H1 (cell line): ENCODE results near the gene PIGC. TPM values are rescaled to one million over a fixed set of nuclear protein-coding genes. Genes with fewer than 3 reads are reported as not detected.

Experiments used
- CTCF ChIA-PET: fragments of 300-600 bp; sonication (Branson Sonifier 250); formaldehyde crosslinking; loops from one replicate; lab custom pipeline; 2021; ENCODE audit not compliant: partially characterized antibody; lab: Charles Lee
- POLR2A ChIA-PET: fragments of 300-600 bp; sonication (Branson Sonifier 250); formaldehyde crosslinking; loops from one replicate; lab custom pipeline; 2021; ENCODE audit warnings: inconsistent platforms; ENCODE audit not compliant: partially characterized antibody; lab: Charles Lee
- DNase-seq, 2 experiments: peaks; one replicate each; pipeline versions ENCODE4 v3.0.0 to v3.0.0-alpha.2; 2010 to 2022; ENCODE audit warnings: low spot score in 2 of 2, low read depth in 1 of 2, mixed read lengths in 1 of 2
- FAIRE-seq: peaks from 2 replicates; lab custom pipeline; 2011; peaks lifted over from hg19 to GRCh38; lab: Jason Lieb, UNC
- H2AFZ ChIP-seq: 2 replicates; pipeline ENCODE4 v1.8.1; 2012; ENCODE audit warnings: low read length, inconsistent platforms
- H2AK5ac ChIP-seq: 2 replicates; pipeline ENCODE4 v1.6.1; 2013; ENCODE audit warnings: low read depth, low read length
- H2BK120ac ChIP-seq: replicated peaks from 2 replicates; pipeline ENCODE3; 2013; ENCODE audit warnings: low read depth, low read length, inconsistent platforms
- H2BK12ac ChIP-seq: 2 replicates; pipeline ENCODE4 v1.6.1; 2013; ENCODE audit warnings: low read depth, low read length
- H2BK15ac ChIP-seq: 2 replicates; pipeline ENCODE4 v1.6.1; 2013; ENCODE audit warnings: low read length
- H2BK20ac ChIP-seq: 2 replicates; pipeline ENCODE4 v1.6.1; 2013; ENCODE audit warnings: low read length
- H2BK5ac ChIP-seq: 2 replicates; pipeline ENCODE4 v1.6.1; 2013; ENCODE audit warnings: low read depth, low read length
- H3K14ac ChIP-seq: 2 replicates; pipeline ENCODE4 v1.6.1; 2013; ENCODE audit warnings: inconsistent platforms; ENCODE audit not compliant: insufficient read length
- H3K18ac ChIP-seq: 2 replicates; pipeline ENCODE4 v1.6.1; 2013; ENCODE audit warnings: low read length; ENCODE audit errors: extremely low read depth
- H3K23ac ChIP-seq: 2 replicates; pipeline ENCODE4 v1.6.1; 2013; ENCODE audit warnings: inconsistent platforms; ENCODE audit not compliant: insufficient read length
- H3K23me2 ChIP-seq: 2 replicates; pipeline ENCODE4 v1.6.1; 2013; ENCODE audit warnings: low read depth, low read length
- H3K27ac ChIP-seq: 2 replicates; pipeline ENCODE4 v1.6.1; 2011; ENCODE audit warnings: low read depth, low read length, inconsistent platforms
- H3K27me3 ChIP-seq, 4 experiments: replicated peaks in 1 of 4; 1 replicate in 1 of 4; 2 replicates in 3 of 4; pipeline versions ENCODE4 v1.6.1 to v1.8.1; 2011 to 2013; ENCODE audit warnings: low read length in 3 of 4, mild to moderate bottlenecking in 3 of 4, inconsistent platforms in 2 of 4, mixed read lengths in 2 of 4, moderate library complexity in 1 of 4; ENCODE audit not compliant: control insufficient read depth in 3 of 4, insufficient read depth in 3 of 4; ENCODE audit errors: extremely low read depth in 1 of 4
- H3K36me3 ChIP-seq, 4 experiments: 2 replicates each; pipeline versions ENCODE4 v1.6.1 to v1.8.1; 2011 to 2013; ENCODE audit warnings: mild to moderate bottlenecking in 4 of 4, low read length in 3 of 4, moderate library complexity in 2 of 4, control low read depth in 1 of 4, inconsistent platforms in 1 of 4; ENCODE audit not compliant: insufficient read depth in 4 of 4, control insufficient read depth in 2 of 4
- H3K4ac ChIP-seq: replicated peaks from 2 replicates; pipeline ENCODE3; 2013; ENCODE audit warnings: low read length, low read depth, mixed read lengths, inconsistent platforms; ENCODE audit not compliant: insufficient read length
- H3K4me1 ChIP-seq, 4 experiments: replicated peaks in 1 of 4; 1 replicate in 1 of 4; 2 replicates in 3 of 4; pipeline versions ENCODE4 v1.6.1 to v1.8.1; 2011 to 2013; ENCODE audit warnings: low read length in 3 of 4, inconsistent platforms in 2 of 4, mixed read lengths in 1 of 4; ENCODE audit not compliant: insufficient read depth in 4 of 4, control insufficient read depth in 3 of 4
- H3K4me2 ChIP-seq, 2 experiments: 2 replicates each; pipeline versions ENCODE4 v1.6.1 to v1.8.1; 2011 to 2013; ENCODE audit warnings: low read depth in 2 of 2, low read length in 2 of 2, control low read depth in 1 of 2, inconsistent platforms in 1 of 2, mild to moderate bottlenecking in 1 of 2; ENCODE audit not compliant: insufficient read depth in 1 of 2
- H3K4me3 ChIP-seq, 4 experiments: fragments of 200-600, 300-600 bp in 1 of 4; sonication (generic), shearing (Covaris generic), sonication (Bioruptor Twin) in 1 of 4; 2 replicates each; pipeline versions ENCODE4 v1.5.1 to v1.8.1; 2011 to 2016; ENCODE audit warnings: low read length in 4 of 4, low read depth in 3 of 4, control low read depth in 2 of 4, inconsistent platforms in 2 of 4, mild to moderate bottlenecking in 2 of 4, mixed read lengths in 1 of 4, moderate library complexity in 1 of 4; ENCODE audit not compliant: insufficient read depth in 2 of 4; ENCODE audit errors: extremely low read depth in 1 of 4
- H3K56ac ChIP-seq: replicated peaks from 2 replicates; pipeline ENCODE3; 2013; ENCODE audit warnings: low read depth, mild to moderate bottlenecking, mixed read lengths, low read length, inconsistent platforms; ENCODE audit not compliant: insufficient read length
- H3K79me1 ChIP-seq: 2 replicates; pipeline ENCODE4 v1.6.1; 2013; ENCODE audit warnings: low read depth, low read length, control low read depth
- H3K79me2 ChIP-seq, 2 experiments: 2 replicates each; pipeline versions ENCODE4 v1.6.1 to v1.8.1; 2012 to 2013; ENCODE audit warnings: low read length in 2 of 2, mild to moderate bottlenecking in 2 of 2, inconsistent platforms in 1 of 2; ENCODE audit not compliant: insufficient read depth in 2 of 2, control insufficient read depth in 1 of 2
- H3K9ac ChIP-seq, 4 experiments: replicated peaks in 1 of 4; 1 replicate in 1 of 4; 2 replicates in 3 of 4; pipeline versions ENCODE4 v1.6.1 to v1.8.1; 2011 to 2013; ENCODE audit warnings: low read depth in 3 of 4, low read length in 3 of 4, control low read depth in 2 of 4, mild to moderate bottlenecking in 2 of 4, moderate library complexity in 2 of 4, inconsistent platforms in 1 of 4; ENCODE audit errors: extremely low read depth in 1 of 4
- H3K9me3 ChIP-seq, 2 experiments: 2 replicates each; pipeline versions ENCODE4 v1.6.1 to v1.8.1; 2012 to 2013; ENCODE audit warnings: mild to moderate bottlenecking in 2 of 2, moderate library complexity in 2 of 2, control low read depth in 1 of 2, inconsistent platforms in 1 of 2, low read depth in 1 of 2, low read length in 1 of 2, mixed read lengths in 1 of 2; ENCODE audit not compliant: insufficient read depth in 2 of 2
- H4K20me1 ChIP-seq, 2 experiments: replicated peaks in 1 of 2; 2 replicates each; pipeline versions ENCODE3 to v1.8.1; 2011 to 2013; ENCODE audit warnings: inconsistent platforms in 2 of 2, low read length in 2 of 2, mild to moderate bottlenecking in 1 of 2; ENCODE audit not compliant: insufficient read depth in 2 of 2, control insufficient read depth in 1 of 2
- H4K5ac ChIP-seq: 2 replicates; pipeline ENCODE4 v1.6.1; 2013; ENCODE audit warnings: low read length, low read depth, mixed read lengths, inconsistent platforms; ENCODE audit not compliant: insufficient read length
- H4K8ac ChIP-seq: 2 replicates; pipeline ENCODE4 v1.8.0; 2013; ENCODE audit warnings: mild to moderate bottlenecking, moderate library complexity, low read length, inconsistent platforms; ENCODE audit not compliant: insufficient read depth; ENCODE audit errors: extremely low read depth
- H4K91ac ChIP-seq: replicated peaks from 2 replicates; pipeline ENCODE3; 2013; ENCODE audit warnings: low read length, mixed read lengths, inconsistent platforms; ENCODE audit not compliant: insufficient read length
- BRCA1 ChIP-seq: IDR thresholded peaks from 2 replicates; pipeline ENCODE4 v1.6.1; 2012; ENCODE audit warnings: low read depth, low read length, improper control_type of control experiment
- EZH2 ChIP-seq: fragments of 200-600 bp; sonication (generic); IDR thresholded peaks from 2 replicates; pipeline ENCODE4 v1.7.1; 2012; ENCODE audit warnings: low read depth, mild to moderate bottlenecking, moderate library complexity, low read length, inconsistent platforms; ENCODE audit not compliant: severe bottlenecking
- PHF8 ChIP-seq: fragments of 200-600 bp; sonication (generic); conservative IDR thresholded peaks from 2 replicates; pipeline ENCODE4 v1.7.1; 2012; ENCODE audit warnings: low read depth, mild to moderate bottlenecking, inconsistent platforms, low read length, moderate library complexity
- SAP30 ChIP-seq: fragments of 300-600 bp; sonication (generic); IDR thresholded peaks from 2 replicates; pipeline ENCODE4 v1.7.1; 2012; ENCODE audit warnings: low read length, moderate library complexity, mild to moderate bottlenecking, inconsistent platforms; ENCODE audit not compliant: insufficient read depth, insufficient replicate concordance
- SP4 ChIP-seq: IDR thresholded peaks from 2 replicates; pipeline ENCODE4 v1.6.1; 2012; ENCODE audit warnings: low read length, inconsistent platforms
- TEAD4 ChIP-seq: IDR thresholded peaks from 2 replicates; pipeline ENCODE4 v1.6.1; 2012; ENCODE audit warnings: low read depth, low read length, inconsistent platforms, mixed read lengths
- polyA plus RNA-seq, 7 experiments: library from polyadenylated mRNA; depleted of rRNA in 3 of 7; stranded (reverse) in 5 of 7; unstranded in 2 of 7; fragments of >200 nt in 5 of 7; fragments of 200-250 nt in 2 of 7; gene quantifications; 1 replicate in 5 of 7; 2 replicates in 1 of 7; 4 replicates in 1 of 7; pipeline versions ENCODE4 v1.2.1 to v1.2.3, GENCODE V29; 2011 to 2013; ENCODE audit warnings: missing spikeins in 2 of 7, mixed read lengths in 2 of 7
- total RNA-seq: library from RNA; stranded (reverse); fragmentation: NEBNext Ultra II Directional; extraction: Animal tissue kit (Norgen Biotek cat#: 25700); gene quantifications from 2 replicates; pipeline ENCODE4 v1.2.1, GENCODE V29; 2021
- TF ChIP-seq, protein P1 (sequence below): IDR thresholded peaks from 2 replicates; pipeline ENCODE4 v1.6.1; 2011; ENCODE audit warnings: low read length, improper control_type of control experiment

PIGC gene
- total and polyA plus RNA-seq, 2 of the 8 experiments (the other 6 are each of a cell fraction or from before 2014, with no cell fraction given), result 21.0 to 39.3 TPM

DNA sequence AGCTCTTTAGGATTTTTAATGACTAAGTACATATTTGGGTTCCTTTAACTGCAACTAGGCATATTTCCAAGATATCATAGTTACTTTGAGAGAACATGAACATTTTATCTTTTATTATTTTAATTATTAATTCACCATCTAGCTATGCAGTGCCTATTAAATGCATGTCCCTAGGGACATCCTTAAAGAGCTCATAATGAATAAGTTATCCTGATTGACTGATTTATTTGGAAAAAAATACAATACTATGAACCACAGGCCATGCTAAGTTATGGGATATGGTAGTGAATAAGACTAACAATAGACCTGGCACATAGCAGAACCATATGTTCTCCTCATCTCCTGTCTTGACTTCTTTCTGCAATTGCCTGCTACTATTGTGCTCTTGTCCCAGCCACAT is 39.7 kb downstream of the PIGC start:
- H3K23ac ChIP-seq, result no peak overlapping the region
- no peaks in the 10 kb centered on the region for H3K23me2 ChIP-seq
- TF ChIP-seq EZH2 (no peak), PHF8 (no peak), BRCA1 (no peak), SP4 (no peak), SAP30 (no peak), TEAD4 (no peak)
- TF ChIP-seq, protein P1, sequence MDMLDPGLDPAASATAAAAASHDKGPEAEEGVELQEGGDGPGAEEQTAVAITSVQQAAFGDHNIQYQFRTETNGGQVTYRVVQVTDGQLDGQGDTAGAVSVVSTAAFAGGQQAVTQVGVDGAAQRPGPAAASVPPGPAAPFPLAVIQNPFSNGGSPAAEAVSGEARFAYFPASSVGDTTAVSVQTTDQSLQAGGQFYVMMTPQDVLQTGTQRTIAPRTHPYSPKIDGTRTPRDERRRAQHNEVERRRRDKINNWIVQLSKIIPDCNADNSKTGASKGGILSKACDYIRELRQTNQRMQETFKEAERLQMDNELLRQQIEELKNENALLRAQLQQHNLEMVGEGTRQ, result no peak
- no peak overlapping the region for H3K56ac ChIP-seq
- no peak overlapping the region for H2BK20ac ChIP-seq
- H4K5ac ChIP-seq, result no peak overlapping the region
- H3K36me3 ChIP-seq, result no peaks in the 10 kb centered on the region
- DNase-seq (no peak), FAIRE-seq (no peak)
- H2BK12ac ChIP-seq, result no peak overlapping the region
- H4K91ac ChIP-seq, result no peak overlapping the region
- H3K4me2 ChIP-seq, result no peak overlapping the region
- no peaks in the 10 kb centered on the region for H3K79me1 ChIP-seq
- no peak overlapping the region for H2BK120ac ChIP-seq
- H4K20me1 ChIP-seq, result no peaks in the 10 kb centered on the region
- no peak overlapping the region for H3K14ac ChIP-seq
- no peak overlapping the region for H3K4ac ChIP-seq
- no peak overlapping the region for H3K4me3 ChIP-seq
- peaks cover 2 to 5% (median 3%) of the 10 kb centered on the region in 4 experiments; a peak in 4 of 7 replicates for H3K4me1 ChIP-seq
- H3K18ac ChIP-seq, result no peak overlapping the region
- H3K9me3 ChIP-seq, result no peaks in the 10 kb centered on the region
- H2AFZ ChIP-seq, result no peak overlapping the region
- ChIA-PET CTCF (interaction anchor here (1.0 to 2.9 kb wide), 9 partner anchors 9 to 603 kb away, joined by 3 to 11 read pairs (median 4); no protein-coding TSS in a partner anchor), POLR2A (no interaction called here)
- no peak overlapping the region for H2BK15ac ChIP-seq
- H3K9ac ChIP-seq, result no peak overlapping the region
- H3K27ac ChIP-seq, result no peak overlapping the region
- H4K8ac ChIP-seq, result no peak overlapping the region
- H2BK5ac ChIP-seq, result no peak overlapping the region
- no peak overlapping the region for H2AK5ac ChIP-seq
- H3K27me3 ChIP-seq, result no peaks in the 10 kb centered on the region
- H3K79me2 ChIP-seq, result no peaks in the 10 kb centered on the region
